Stimulated activated CD8-positive, alpha-beta memory T cell treated with anti-CD3 and anti-CD28 coated beads, Interleukin-7, amount 100 ng/mL, for 24 hours (primary cell): Measurements from ENCODE around the gene DARS1.

Experiments used
- DNase-seq: peaks from one replicate; pipeline ENCODE4 v3.0.0-alpha.2; 2020; ENCODE audit warnings: low read depth

DARS1 gene

GRCh38 chr2:135985018-135985825 is at the start of gene DARS1:
Gene DARS1 (minus strand): TSS chr2:135985626. CDS start chr2:135985468, 158 bp downstream.
- peak; percentile 58 for DNase-seq

- no peak for DNase-seq
Observed at GRCh38 chr2:136034629-136035028, 49.2 kb upstream of the DARS1 start.

- no peak for DNase-seq
Observed at GRCh38 chr2:136032817-136033535, 47.5 kb upstream of the DARS1 start.

GRCh38 chr2:136032192-136032591 is 46.8 kb upstream of the DARS1 start:
- no peak for DNase-seq

GRCh38 chr2:136031711-136032110 is 46.3 kb upstream of the DARS1 start:
- no peak for DNase-seq

GRCh38 chr2:136030406-136030805 is 45.0 kb upstream of the DARS1 start:
- DNase-seq = no peak

GRCh38 chr2:136029149-136029548 is 43.7 kb upstream of the DARS1 start:
- DNase-seq = no peak

- no peak for DNase-seq
Observed at GRCh38 chr2:136028001-136028400, 42.6 kb upstream of the DARS1 start.

- DNase-seq = no peak
Observed at GRCh38 chr2:136027112-136027511, 41.7 kb upstream of the DARS1 start.

- no peak for DNase-seq
Observed at GRCh38 chr2:136025057-136025973, 39.9 kb upstream of the DARS1 start.

- no peak for DNase-seq
Observed at GRCh38 chr2:136024616-136025015, 39.2 kb upstream of the DARS1 start.

- DNase-seq = no peak
Observed at GRCh38 chr2:136024185-136024584, 38.8 kb upstream of the DARS1 start.

- DNase-seq = no peak
Observed at GRCh38 chr2:136023416-136023815, 38.0 kb upstream of the DARS1 start.

GRCh38 chr2:136022396-136023146 is 37.1 kb upstream of the DARS1 start:
- no peak for DNase-seq

GRCh38 chr2:136021976-136022375 is 36.5 kb upstream of the DARS1 start:
- DNase-seq = no peak

- no peak for DNase-seq
Observed at GRCh38 chr2:136021406-136021805, 36.0 kb upstream of the DARS1 start.

GRCh38 chr2:136020831-136021230 is 35.4 kb upstream of the DARS1 start:
- no peak for DNase-seq

GRCh38 chr2:136019825-136020224 is 34.4 kb upstream of the DARS1 start:
- DNase-seq = no peak

GRCh38 chr2:136019306-136019705 is 33.9 kb upstream of the DARS1 start:
- DNase-seq = no peak

- DNase-seq = no peak
Observed at GRCh38 chr2:136017786-136018185, 32.4 kb upstream of the DARS1 start.

- no peak for DNase-seq
Observed at GRCh38 chr2:136016836-136017235, 31.4 kb upstream of the DARS1 start.

- DNase-seq = no peak
Observed at GRCh38 chr2:136016427-136016826, 31.0 kb upstream of the DARS1 start.
